H9 (cell line): ENCODE data around the gene PPP1R14C. TPM values are rescaled to one million over a fixed set of nuclear protein-coding genes. Genes with fewer than 3 reads are reported as not detected.

Source experiments
- DNase-seq: peaks from one replicate; pipeline ENCODE4 v3.0.0-alpha.2; 2017
- H2AFZ ChIP-seq: one replicate; pipeline ENCODE4 v1.6.1; 2013; ENCODE audit warnings: mild to moderate bottlenecking, low read length, control low read depth, moderate library complexity
- H2AK5ac ChIP-seq: 2 replicates; pipeline ENCODE4 v1.6.1; 2013; ENCODE audit warnings: low read length, control low read depth, mixed read lengths; ENCODE audit not compliant: insufficient read length
- H2BK120ac ChIP-seq: one replicate; pipeline ENCODE4 v1.6.1; 2013; ENCODE audit warnings: low read depth, mild to moderate bottlenecking, low read length, control low read depth, inconsistent platforms; ENCODE audit not compliant: poor library complexity, severe bottlenecking
- H2BK12ac ChIP-seq: 2 replicates; pipeline ENCODE4 v1.6.1; 2013; ENCODE audit warnings: low read length, control low read depth, mixed read lengths, low read depth; ENCODE audit not compliant: insufficient read length
- H2BK15ac ChIP-seq: 2 replicates; pipeline ENCODE4 v1.6.1; 2013; ENCODE audit warnings: low read depth, low read length, control low read depth
- H2BK20ac ChIP-seq: one replicate; pipeline ENCODE4 v1.6.1; 2013; ENCODE audit warnings: low read depth, mild to moderate bottlenecking, low read length, control low read depth, inconsistent platforms; ENCODE audit not compliant: poor library complexity, severe bottlenecking
- H2BK5ac ChIP-seq: 2 replicates; pipeline ENCODE4 v1.6.1; 2013; ENCODE audit warnings: low read length, control low read depth, mixed read lengths; ENCODE audit not compliant: insufficient read length
- H3K14ac ChIP-seq: 2 replicates; pipeline ENCODE4 v1.6.1; 2013; ENCODE audit warnings: low read length, control low read depth; ENCODE audit not compliant: insufficient read depth
- H3K18ac ChIP-seq: 2 replicates; pipeline ENCODE4 v1.6.1; 2013; ENCODE audit warnings: low read depth, mild to moderate bottlenecking, mixed read lengths, low read length, control low read depth; ENCODE audit not compliant: insufficient read length
- H3K23ac ChIP-seq: 2 replicates; pipeline ENCODE4 v1.6.1; 2013; ENCODE audit warnings: low read length, control low read depth, mixed read lengths, low read depth; ENCODE audit not compliant: insufficient read length
- H3K23me2 ChIP-seq: 2 replicates; pipeline ENCODE4 v1.6.1; 2013; ENCODE audit warnings: low read depth, mild to moderate bottlenecking, mixed read lengths, low read length, control low read depth; ENCODE audit not compliant: insufficient read length, poor library complexity, severe bottlenecking
- H3K27ac ChIP-seq: 2 replicates; pipeline ENCODE4 v1.5.1; 2013; ENCODE audit warnings: low read length, control low read depth, mixed read lengths, low read depth; ENCODE audit not compliant: insufficient read length
- H3K27me3 ChIP-seq: 2 replicates; pipeline ENCODE4 v1.6.1; 2013; ENCODE audit warnings: low read length, control low read depth, inconsistent platforms; ENCODE audit not compliant: insufficient read depth
- H3K4ac ChIP-seq: 2 replicates; pipeline ENCODE4 v1.6.1; 2013; ENCODE audit warnings: low read depth, mild to moderate bottlenecking, control low read depth, inconsistent platforms, low read length, moderate library complexity
- H3K4me1 ChIP-seq: 2 replicates; pipeline ENCODE4 v1.6.1; 2013; ENCODE audit warnings: low read length, control low read depth, inconsistent platforms; ENCODE audit not compliant: insufficient read depth
- H3K4me2 ChIP-seq: 2 replicates; pipeline ENCODE4 v1.6.1; 2013; ENCODE audit warnings: low read length, control low read depth, mixed read lengths; ENCODE audit not compliant: insufficient read length, insufficient read depth
- H3K56ac ChIP-seq: 2 replicates; pipeline ENCODE4 v1.6.1; 2013; ENCODE audit warnings: low read depth, mild to moderate bottlenecking, mixed read lengths, low read length, control low read depth; ENCODE audit not compliant: insufficient read length
- H3K79me1 ChIP-seq: 2 replicates; pipeline ENCODE4 v1.6.1; 2013; ENCODE audit warnings: low read depth, mild to moderate bottlenecking, moderate library complexity, low read length, control low read depth, inconsistent platforms; ENCODE audit not compliant: insufficient read depth, poor library complexity, severe bottlenecking
- H3K79me2 ChIP-seq: 2 replicates; pipeline ENCODE4 v1.6.1; 2013; ENCODE audit warnings: low read length, control low read depth, inconsistent platforms; ENCODE audit not compliant: insufficient read depth
- H3K9ac ChIP-seq: 2 replicates; pipeline ENCODE4 v1.6.1; 2013; ENCODE audit warnings: low read length, control low read depth, mixed read lengths; ENCODE audit not compliant: insufficient read length; ENCODE audit errors: extremely low read depth
- H3K9me3 ChIP-seq: one replicate; pipeline ENCODE4 v1.6.1; 2013; ENCODE audit warnings: low read depth, low read length, inconsistent platforms; ENCODE audit not compliant: control insufficient read depth
- H3T11ph ChIP-seq: one replicate; pipeline ENCODE4 v1.6.1; 2013; ENCODE audit warnings: mild to moderate bottlenecking, low read length, control low read depth, inconsistent platforms
- H4K20me1 ChIP-seq: one replicate; pipeline ENCODE4 v1.6.1; 2013; ENCODE audit not compliant: control insufficient read depth, insufficient read length, insufficient read depth
- H4K5ac ChIP-seq: 2 replicates; pipeline ENCODE4 v1.6.1; 2013; ENCODE audit warnings: low read depth, mild to moderate bottlenecking, mixed read lengths, low read length, control low read depth; ENCODE audit not compliant: insufficient read length
- H4K8ac ChIP-seq: replicated peaks from 2 replicates; pipeline ENCODE4 v1.6.1; 2013; ENCODE audit warnings: low read length, control low read depth, mixed read lengths, low read depth; ENCODE audit not compliant: insufficient read length
- H4K91ac ChIP-seq: 2 replicates; pipeline ENCODE4 v1.6.1; 2013; ENCODE audit warnings: low read depth, mild to moderate bottlenecking, moderate library complexity, mixed read lengths, low read length, control low read depth; ENCODE audit not compliant: insufficient read length
- H3K27ac Mint-ChIP-seq, 3 experiments: 2 replicates in 2 of 3; 3 replicates in 1 of 3; pipeline ENCODE4 v1.8.0; 2020 to 2021; ENCODE audit warnings: mixed read lengths in 3 of 3, mild to moderate bottlenecking in 1 of 3, moderate library complexity in 1 of 3
- H3K27me3 Mint-ChIP-seq: 2 replicates; pipeline ENCODE4 v1.8.0; 2021; ENCODE audit warnings: low read depth, mild to moderate bottlenecking, moderate library complexity, mixed read lengths
- H3K36me3 Mint-ChIP-seq, 3 experiments: 2 replicates in 2 of 3; 3 replicates in 1 of 3; pipeline ENCODE4 v1.8.0; 2020 to 2021; ENCODE audit warnings: low read depth in 3 of 3, mixed read lengths in 3 of 3; ENCODE audit not compliant: insufficient read depth in 1 of 3
- H3K4me1 Mint-ChIP-seq, 2 experiments: 2 replicates each; pipeline ENCODE4 v1.8.0; 2020; ENCODE audit warnings: mixed read lengths in 2 of 2
- H3K4me3 Mint-ChIP-seq, 2 experiments: 2 replicates in 1 of 2; 3 replicates in 1 of 2; pipeline ENCODE4 v1.8.0; 2020 to 2021; ENCODE audit warnings: mild to moderate bottlenecking in 2 of 2, mixed read lengths in 2 of 2, moderate library complexity in 1 of 2
- H3K9me3 Mint-ChIP-seq, 2 experiments: 2 replicates in 1 of 2; 3 replicates in 1 of 2; pipeline ENCODE4 v1.8.0; 2020; ENCODE audit warnings: mild to moderate bottlenecking in 2 of 2, mixed read lengths in 2 of 2, moderate library complexity in 1 of 2
- WGBS: extraction: QIAGEN DNeasy Blood & Tissue Kit; methylation state at CpG from one replicate; pipeline ENCODE4 v1.1.7; 2013; ENCODE audit warnings: missing lambda C conversion rate, low lambda C conversion rate, mixed read lengths; ENCODE audit not compliant: insufficient read length; ENCODE audit errors: extremely low coverage; 5-methylcytosine and 5-hydroxymethylcytosine counted together
- total RNA-seq: library from RNA; stranded (reverse); gene quantifications from 2 replicates; pipeline ENCODE4 v1.2.1, GENCODE V29; 2021
- TF ChIP-seq, protein P1 (sequence below): fragments of 200-600 bp; sonication (generic); conservative IDR thresholded peaks from 3 replicates; pipeline ENCODE4 v1.8.0; 2021; ENCODE audit warnings: antibody characterized with exemption, mild to moderate bottlenecking

The PPP1R14C gene
- total RNA-seq, 1 experiment from 2014 or later: 0.37 TPM

DNA sequence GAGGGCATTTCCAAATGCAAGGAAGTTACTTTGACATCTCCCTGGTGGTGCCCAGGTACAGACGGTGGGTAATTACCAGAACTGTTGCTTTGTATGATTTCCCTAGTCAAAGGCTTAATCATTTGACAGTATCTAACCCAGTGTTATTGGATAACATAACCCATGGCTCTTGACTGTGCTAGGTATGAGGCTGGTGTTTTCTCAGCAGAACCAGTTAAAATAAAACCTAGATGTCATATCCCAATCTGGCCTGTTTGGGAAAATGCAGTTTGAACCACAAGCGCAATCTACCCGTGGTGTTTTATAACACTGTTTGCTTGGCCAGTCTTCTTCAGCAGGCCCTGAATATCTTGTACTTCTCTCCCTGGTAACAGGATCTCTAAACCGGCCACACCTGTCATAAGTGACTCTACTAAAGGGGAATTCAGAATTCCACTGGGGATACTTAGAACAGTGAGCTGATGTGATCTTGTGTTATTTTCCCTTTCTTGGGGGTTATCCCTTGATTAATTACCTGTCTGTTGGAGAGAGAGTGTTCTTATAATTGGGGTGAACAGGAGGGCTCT is 32.8 kb downstream of the PPP1R14C start:
- Histone ChIP-seq H2BK15ac (no peak overlapping the region), H3K4me2 (no peak overlapping the region), H3K18ac (no peak overlapping the region), H4K20me1 (no peaks in the 10 kb centered on the region), H3K27me3 (no peaks in the 10 kb centered on the region; the same call in 1 of the 2 replicates), H3K9me3 (no peaks in the 10 kb centered on the region), H3K27ac (no peak overlapping the region), H4K5ac (no peak overlapping the region), H4K91ac (no peak overlapping the region), H3K79me1 (no peaks in the 10 kb centered on the region), H3K79me2 (no peaks in the 10 kb centered on the region), H2BK5ac (no peak overlapping the region), H3K4me1 (no peaks in the 10 kb centered on the region), H3K9ac (no peak overlapping the region), H3T11ph (no peak overlapping the region), H2AFZ (no peak overlapping the region), H3K23me2 (no peaks in the 10 kb centered on the region), H2BK12ac (no peak overlapping the region), H3K23ac (no peak overlapping the region), H3K4ac (no peak overlapping the region), H3K56ac (no peak overlapping the region), H3K14ac (no peak overlapping the region), H4K8ac (no peak overlapping the region), H2BK120ac (no peak overlapping the region), H2BK20ac (no peak overlapping the region), H2AK5ac (no peak overlapping the region)
- Mint-ChIP-seq H3K27ac (no peak overlapping the region; a peak in 1 of 7 replicates), H3K27me3 (no peaks in the 10 kb centered on the region; the same call in none of the 2 replicates), H3K4me1 (no peaks in the 10 kb centered on the region), H3K36me3 (no peaks in the 10 kb centered on the region), H3K9me3 (no peaks in the 10 kb centered on the region), H3K4me3 (no peak overlapping the region)
- DNase-seq: no peak
- no CpG with 5 or more reads among the region's 4 CpGs for WGBS
- TF ChIP-seq, protein P1, sequence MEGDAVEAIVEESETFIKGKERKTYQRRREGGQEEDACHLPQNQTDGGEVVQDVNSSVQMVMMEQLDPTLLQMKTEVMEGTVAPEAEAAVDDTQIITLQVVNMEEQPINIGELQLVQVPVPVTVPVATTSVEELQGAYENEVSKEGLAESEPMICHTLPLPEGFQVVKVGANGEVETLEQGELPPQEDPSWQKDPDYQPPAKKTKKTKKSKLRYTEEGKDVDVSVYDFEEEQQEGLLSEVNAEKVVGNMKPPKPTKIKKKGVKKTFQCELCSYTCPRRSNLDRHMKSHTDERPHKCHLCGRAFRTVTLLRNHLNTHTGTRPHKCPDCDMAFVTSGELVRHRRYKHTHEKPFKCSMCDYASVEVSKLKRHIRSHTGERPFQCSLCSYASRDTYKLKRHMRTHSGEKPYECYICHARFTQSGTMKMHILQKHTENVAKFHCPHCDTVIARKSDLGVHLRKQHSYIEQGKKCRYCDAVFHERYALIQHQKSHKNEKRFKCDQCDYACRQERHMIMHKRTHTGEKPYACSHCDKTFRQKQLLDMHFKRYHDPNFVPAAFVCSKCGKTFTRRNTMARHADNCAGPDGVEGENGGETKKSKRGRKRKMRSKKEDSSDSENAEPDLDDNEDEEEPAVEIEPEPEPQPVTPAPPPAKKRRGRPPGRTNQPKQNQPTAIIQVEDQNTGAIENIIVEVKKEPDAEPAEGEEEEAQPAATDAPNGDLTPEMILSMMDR: no peak
